SU-DHL-6 (cell line): Measurements from ENCODE around the gene UGT1A6.
A peak's percentile ranks its signal among the peaks of the same experiment; 100 is the strongest.

Experiments used
- H2AFZ ChIP-seq: fragments of 200-600 bp; sonication (generic); 2 replicates; pipeline ENCODE4 v1.6.1; 2014; ENCODE audit warnings: low read depth, mild to moderate bottlenecking, moderate library complexity, mixed read lengths, antibody characterized with exemption, low read length; ENCODE audit not compliant: severe bottlenecking
- H3F3A ChIP-seq: fragments of 200-600 bp; shearing (Covaris generic); 2 replicates; pipeline ENCODE4 v1.6.0; 2016; ENCODE audit warnings: antibody characterized with exemption, mild to moderate bottlenecking; ENCODE audit not compliant: insufficient read depth
- H3K27ac ChIP-seq: fragments of 200-600 bp; sonication (generic); 2 replicates; pipeline ENCODE4 v1.5.1; 2016; ENCODE audit warnings: low read depth, mild to moderate bottlenecking, low read length, moderate library complexity, mixed read lengths
- H3K27me3 ChIP-seq: fragments of 200-600 bp; sonication (generic), shearing (Covaris generic); 2 replicates; pipeline ENCODE4 v1.6.0; 2014; ENCODE audit warnings: mild to moderate bottlenecking, low read length
- H3K36me3 ChIP-seq: fragments of 200-600 bp; sonication (generic); 2 replicates; pipeline ENCODE4 v1.6.1; 2014; ENCODE audit warnings: mild to moderate bottlenecking, low read length, mixed read lengths
- H3K4me2 ChIP-seq: fragments of 300-600, 200-600 bp; shearing (Covaris generic), sonication (generic); 2 replicates; pipeline ENCODE4 v1.6.0; 2014; ENCODE audit warnings: low read length, low read depth, mild to moderate bottlenecking; ENCODE audit not compliant: poor library complexity, severe bottlenecking
- H3K4me3 ChIP-seq: fragments of 200-600 bp; sonication (generic); 2 replicates; pipeline ENCODE4 v1.5.1; 2014; ENCODE audit warnings: antibody characterized with exemption, low read length, mild to moderate bottlenecking, mixed read lengths; ENCODE audit not compliant: insufficient read depth, poor library complexity, severe bottlenecking
- H3K79me2 ChIP-seq: fragments of 200-600 bp; sonication (generic); 2 replicates; pipeline ENCODE4 v1.6.1; 2014; ENCODE audit warnings: mild to moderate bottlenecking, low read length, moderate library complexity; ENCODE audit not compliant: insufficient read depth
- H3K9ac ChIP-seq: fragments of 200-600 bp; sonication (generic); 2 replicates; pipeline ENCODE4 v1.7.0; 2014; ENCODE audit warnings: mild to moderate bottlenecking, low read length
- H3K9me2 ChIP-seq: fragments of 200-600 bp; sonication (generic); replicated peaks from 2 replicates; pipeline ENCODE4 v1.6.1; 2014; ENCODE audit warnings: low read length; ENCODE audit not compliant: insufficient read depth
- H3K9me3 ChIP-seq: fragments of 200-600 bp; sonication (generic); 2 replicates; pipeline ENCODE4 v1.6.1; 2014; ENCODE audit warnings: low read length, mixed read lengths; ENCODE audit not compliant: insufficient read depth
- H4K20me1 ChIP-seq: fragments of 200-600 bp; sonication (generic); 2 replicates; pipeline ENCODE4 v1.6.1; 2014; ENCODE audit warnings: low read depth, mild to moderate bottlenecking, antibody characterized with exemption, low read length, moderate library complexity, mixed read lengths
- EZH2phosphoT487 ChIP-seq: fragments of 200-600 bp; sonication (generic), shearing (Covaris generic); conservative IDR thresholded peaks from 2 replicates; pipeline ENCODE4 v1.6.1; 2018; ENCODE audit warnings: mild to moderate bottlenecking, antibody characterized with exemption, low read length, moderate library complexity, mixed read lengths
- TF ChIP-seq, protein P1 (sequence below): fragments of 200-600 bp; sonication (generic); IDR thresholded peaks from one replicate; pipeline ENCODE4 v1.5.1; 2017; ENCODE audit warnings: antibody characterized with exemption, mild to moderate bottlenecking, low read length, moderate library complexity; ENCODE audit not compliant: insufficient read depth, poor library complexity, severe bottlenecking

UGT1A6 gene

GRCh38 chr2:233711312-233712008 is 18.8 kb downstream of the UGT1A6 start:
- Histone ChIP-seq H3K9ac (no peak overlapping the region), H3K27me3 (no peaks in the 10 kb centered on the region), H2AFZ (no peak overlapping the region), H4K20me1 (no peaks in the 10 kb centered on the region), H3K4me2 (no peak overlapping the region), H3K9me3 (no peaks in the 10 kb centered on the region), H3K36me3 (no peaks in the 10 kb centered on the region), H3K27ac (no peak overlapping the region), H3K9me2 (no peaks in the 10 kb centered on the region), H3K4me3 (no peak overlapping the region), H3K79me2 (no peaks in the 10 kb centered on the region), H3F3A (no peaks in the 10 kb centered on the region)
- TF ChIP-seq EZH2phosphoT487, result no peak
- TF ChIP-seq, protein P1, sequence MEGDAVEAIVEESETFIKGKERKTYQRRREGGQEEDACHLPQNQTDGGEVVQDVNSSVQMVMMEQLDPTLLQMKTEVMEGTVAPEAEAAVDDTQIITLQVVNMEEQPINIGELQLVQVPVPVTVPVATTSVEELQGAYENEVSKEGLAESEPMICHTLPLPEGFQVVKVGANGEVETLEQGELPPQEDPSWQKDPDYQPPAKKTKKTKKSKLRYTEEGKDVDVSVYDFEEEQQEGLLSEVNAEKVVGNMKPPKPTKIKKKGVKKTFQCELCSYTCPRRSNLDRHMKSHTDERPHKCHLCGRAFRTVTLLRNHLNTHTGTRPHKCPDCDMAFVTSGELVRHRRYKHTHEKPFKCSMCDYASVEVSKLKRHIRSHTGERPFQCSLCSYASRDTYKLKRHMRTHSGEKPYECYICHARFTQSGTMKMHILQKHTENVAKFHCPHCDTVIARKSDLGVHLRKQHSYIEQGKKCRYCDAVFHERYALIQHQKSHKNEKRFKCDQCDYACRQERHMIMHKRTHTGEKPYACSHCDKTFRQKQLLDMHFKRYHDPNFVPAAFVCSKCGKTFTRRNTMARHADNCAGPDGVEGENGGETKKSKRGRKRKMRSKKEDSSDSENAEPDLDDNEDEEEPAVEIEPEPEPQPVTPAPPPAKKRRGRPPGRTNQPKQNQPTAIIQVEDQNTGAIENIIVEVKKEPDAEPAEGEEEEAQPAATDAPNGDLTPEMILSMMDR, result peak; percentile 98

DNA sequence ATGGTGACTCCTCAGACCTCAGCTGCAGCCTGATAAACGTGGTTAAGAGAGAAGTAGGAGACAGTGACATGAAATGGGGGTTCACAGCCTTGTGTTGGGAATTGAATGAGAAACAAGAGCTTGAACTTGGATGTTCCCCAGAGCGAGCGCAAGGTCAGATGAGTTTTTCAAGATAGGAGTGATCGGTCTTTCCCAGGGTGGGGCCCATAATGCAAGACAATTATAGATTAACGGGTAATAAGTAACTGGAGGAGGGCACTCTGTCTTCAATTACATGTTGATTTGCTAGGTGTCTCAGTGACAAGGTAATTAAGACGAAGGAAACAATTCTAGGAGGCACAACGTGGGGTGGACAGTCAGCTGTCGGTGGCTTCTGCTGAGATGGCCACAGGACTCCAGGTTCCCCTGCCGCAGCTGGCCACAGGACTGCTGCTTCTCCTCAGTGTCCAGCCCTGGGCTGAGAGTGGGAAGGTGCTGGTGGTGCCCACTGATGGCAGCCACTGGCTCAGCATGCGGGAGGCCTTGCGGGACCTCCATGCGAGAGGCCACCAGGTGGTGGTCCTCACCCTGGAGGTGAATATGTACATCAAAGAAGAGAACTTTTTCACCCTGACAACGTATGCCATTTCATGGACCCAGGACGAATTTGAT is 20.0 kb downstream of the UGT1A6 start, which contains the start of gene UGT1A5:
UGT1A5 (plus strand) TSS at position 297 of the 651 bp plus-strand sequence; CDS start at position 382, 85 bp downstream.
- Histone ChIP-seq H3K79me2 (no peaks in the 10 kb centered on the region), H4K20me1 (no peaks in the 10 kb centered on the region), H3K9me3 (no peaks in the 10 kb centered on the region), H3K27ac (no peak within 1 kb of the TSS), H3K9me2 (no peaks in the 10 kb centered on the region), H2AFZ (no peak within 1 kb of the TSS), H3K36me3 (no peaks in the 10 kb centered on the region), H3F3A (no peaks in the 10 kb centered on the region), H3K4me3 (no peak within 1 kb of the TSS), H3K4me2 (no peak within 1 kb of the TSS), H3K9ac (no peak within 1 kb of the TSS), H3K27me3 (no peaks in the 10 kb centered on the region)
- TF ChIP-seq, protein P1, result no peak
- no peak for TF ChIP-seq EZH2phosphoT487

DNA sequence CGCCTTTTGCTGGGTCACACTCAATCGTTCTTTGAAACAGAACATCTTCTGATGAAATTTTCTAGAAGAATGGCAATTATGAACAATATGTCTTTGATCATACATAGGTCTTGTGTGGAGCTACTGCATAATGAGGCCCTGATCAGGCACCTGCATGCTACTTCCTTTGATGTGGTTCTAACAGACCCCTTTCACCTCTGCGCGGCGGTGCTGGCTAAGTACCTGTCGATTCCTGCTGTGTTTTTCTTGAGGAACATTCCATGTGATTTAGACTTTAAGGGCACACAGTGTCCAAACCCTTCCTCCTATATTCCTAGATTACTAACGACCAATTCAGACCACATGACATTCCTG is 20.5 kb downstream of the UGT1A6 start:
- H4K20me1 ChIP-seq, result no peaks in the 10 kb centered on the region
- no peaks in the 10 kb centered on the region for H3K9me3 ChIP-seq
- H3K27ac ChIP-seq, result no peak overlapping the region
- H3F3A ChIP-seq, result no peaks in the 10 kb centered on the region
- no peaks in the 10 kb centered on the region for H3K79me2 ChIP-seq
- no peaks in the 10 kb centered on the region for H3K9me2 ChIP-seq
- no peak for TF ChIP-seq EZH2phosphoT487
- TF ChIP-seq, protein P1, result no peak
- no peak overlapping the region for H3K9ac ChIP-seq
- H3K36me3 ChIP-seq, result no peaks in the 10 kb centered on the region
- no peak overlapping the region for H3K4me3 ChIP-seq
- no peak overlapping the region for H3K4me2 ChIP-seq
- no peak overlapping the region for H2AFZ ChIP-seq
- H3K27me3 ChIP-seq, result no peaks in the 10 kb centered on the region
